NCI-H748 (cell line): ENCODE results near the gene SLX4IP.
"Not testable (repeated sequence)": the region's sequence is repeated elsewhere in the genome, so short reads cannot be mapped to it uniquely, and the experiment has no call there.

Experiments
- DNase-seq: peaks from one replicate; lab custom pipeline; 2025; ENCODE audit not compliant: unreplicated experiment; lab: John Stamatoyannopoulos, UW

SLX4IP gene

GRCh38 chr20:10565922-10566897, 131.1 kb downstream of the SLX4IP start:
- DNase-seq, result peak; percentile 43

- DNase-seq, result no peak
Observed at GRCh38 chr20:10568032-10568431, 132.9 kb downstream of the SLX4IP start.

DNA sequence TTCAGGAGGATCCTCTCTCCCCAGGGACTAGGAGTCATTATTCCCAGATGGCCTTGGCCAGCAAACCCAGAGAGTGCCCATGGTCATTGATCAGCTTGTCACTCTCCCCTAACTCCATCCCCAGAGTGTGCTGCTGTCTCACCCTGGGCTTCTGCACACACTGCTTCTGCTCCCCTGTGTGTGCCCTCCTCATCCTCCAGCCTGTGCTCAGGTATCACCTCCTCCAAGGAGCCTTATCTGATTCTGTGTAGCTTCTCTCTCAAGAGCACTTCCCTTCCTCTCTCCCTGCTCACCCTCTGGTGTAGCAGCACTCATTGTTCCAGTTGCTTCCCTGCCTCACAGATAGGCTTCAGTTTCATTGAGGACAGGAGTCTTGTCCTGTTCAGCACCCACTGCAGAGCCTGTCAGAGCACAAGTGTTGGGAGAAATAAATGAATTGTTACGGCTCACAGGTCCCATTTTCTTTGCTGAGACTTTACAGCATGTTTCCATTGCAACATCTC, 136.3 kb downstream of the SLX4IP start:
- no peak for DNase-seq

- no peak for DNase-seq
Observed at GRCh38 chr20:10572853-10573252, 137.7 kb downstream of the SLX4IP start.

GRCh38 chr20:10573273-10573950, 138.3 kb downstream of the SLX4IP start:
- peak; percentile 45 for DNase-seq

DNA sequence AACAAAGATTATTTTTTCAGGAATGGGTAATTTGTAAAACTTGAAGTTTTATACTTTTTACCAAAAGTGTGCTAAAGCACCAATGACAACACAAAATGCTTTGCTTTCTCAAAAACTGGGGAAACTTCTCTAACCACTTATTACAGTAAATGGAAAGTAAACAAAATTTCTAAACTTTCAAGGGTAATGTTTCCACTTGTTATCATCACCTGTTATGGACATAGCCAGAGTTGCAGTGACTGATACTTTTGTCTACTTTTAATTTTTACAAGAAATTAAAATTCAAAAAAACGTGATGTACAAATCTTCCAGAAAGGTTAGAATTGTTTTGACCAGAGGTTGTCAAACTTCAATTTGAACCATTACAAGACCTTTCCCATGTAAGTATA, 138.8 kb downstream of the SLX4IP start:
- DNase-seq, result no peak

DNA sequence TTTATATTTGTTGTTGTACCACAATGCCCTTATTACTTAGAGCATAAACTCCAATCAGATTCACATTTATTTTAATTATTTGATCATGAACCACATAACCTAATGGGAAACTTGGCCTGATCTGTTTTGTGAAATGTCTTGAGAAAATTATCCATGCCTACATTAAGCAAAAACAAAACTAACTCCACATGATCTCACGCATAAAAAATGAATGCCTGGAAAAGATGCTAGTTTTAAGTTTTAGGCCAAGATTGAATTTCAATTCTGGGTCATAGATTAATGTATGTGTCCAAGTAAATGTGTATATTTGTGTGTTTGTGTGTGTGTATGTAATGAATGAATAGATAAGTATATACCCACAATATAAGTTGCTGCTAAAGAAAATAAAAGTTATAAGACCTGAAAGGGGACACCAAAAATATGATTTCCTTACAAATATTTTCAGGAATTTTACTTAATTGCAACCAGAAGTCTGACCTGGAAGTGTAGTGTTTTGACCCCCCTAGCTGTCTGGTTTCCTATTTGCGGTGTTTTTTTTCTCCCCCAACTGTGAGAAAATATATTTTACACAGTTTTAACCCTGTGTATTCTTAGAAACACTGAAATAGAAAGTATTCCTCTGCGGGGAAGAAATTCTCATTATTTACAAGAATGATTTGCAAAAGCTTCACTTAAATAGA, 141.4 kb downstream of the SLX4IP start:
- DNase-seq, result no peak

DNA sequence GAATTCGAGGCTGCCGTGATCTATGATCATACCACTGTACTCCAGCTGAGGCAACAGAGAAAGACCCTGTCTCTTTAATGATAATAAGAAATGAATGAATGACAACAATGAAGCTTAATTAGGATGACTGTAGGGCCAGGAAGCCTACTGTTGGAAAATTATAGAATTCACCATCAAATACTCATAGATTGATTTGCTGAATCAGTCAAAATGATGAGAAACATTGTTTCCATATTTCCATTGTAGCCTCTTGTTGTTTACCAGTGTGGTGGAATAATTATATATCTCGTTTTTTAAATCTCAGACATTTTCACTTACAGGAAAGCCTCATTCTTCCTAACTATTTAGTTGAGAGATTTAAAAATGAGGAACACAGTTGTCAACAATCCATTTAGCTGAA, 142.5 kb downstream of the SLX4IP start:
- no peak for DNase-seq

GRCh38 chr20:10578607-10579006, 143.5 kb downstream of the SLX4IP start:
- peak; percentile 32 for DNase-seq

DNA sequence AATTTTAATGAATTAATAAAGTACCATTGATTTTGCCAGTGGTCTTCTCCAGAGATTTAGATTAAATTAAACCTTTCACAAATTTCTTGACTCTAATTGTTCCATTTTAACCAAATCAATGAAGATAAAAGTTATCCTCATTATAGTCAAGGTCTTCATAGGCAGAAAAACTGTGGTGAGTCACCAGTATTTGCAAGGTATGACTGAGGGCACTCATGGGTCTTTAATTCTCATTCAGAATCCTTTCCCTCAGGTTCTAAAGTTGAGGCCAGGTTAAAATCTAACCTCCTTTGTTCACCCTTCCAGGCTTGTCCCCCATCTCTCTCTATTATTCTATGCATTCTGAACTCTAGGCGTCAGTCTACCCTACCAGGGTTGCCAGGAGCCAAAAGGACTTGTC, 144.8 kb downstream of the SLX4IP start:
- DNase-seq, result no peak

DNA sequence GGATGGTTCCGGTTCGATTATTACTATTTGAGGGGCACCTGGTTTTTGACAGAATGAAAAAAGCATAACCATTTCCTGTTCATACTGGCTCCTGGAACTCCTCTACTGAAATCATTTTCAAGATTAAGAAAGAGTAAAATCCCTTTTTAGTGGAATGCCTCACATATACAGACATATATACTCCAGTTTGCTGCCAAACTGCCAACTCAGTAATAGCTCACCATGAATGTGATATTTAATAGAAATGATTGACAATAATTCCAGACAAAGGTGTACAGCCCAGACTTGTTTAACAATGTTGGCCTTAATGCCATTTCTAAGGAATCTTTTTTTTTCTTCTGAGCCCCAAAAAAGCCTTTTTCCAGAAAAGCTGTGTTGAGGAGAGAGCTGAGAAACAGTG, 145.6 kb downstream of the SLX4IP start:
- no peak for DNase-seq

DNA sequence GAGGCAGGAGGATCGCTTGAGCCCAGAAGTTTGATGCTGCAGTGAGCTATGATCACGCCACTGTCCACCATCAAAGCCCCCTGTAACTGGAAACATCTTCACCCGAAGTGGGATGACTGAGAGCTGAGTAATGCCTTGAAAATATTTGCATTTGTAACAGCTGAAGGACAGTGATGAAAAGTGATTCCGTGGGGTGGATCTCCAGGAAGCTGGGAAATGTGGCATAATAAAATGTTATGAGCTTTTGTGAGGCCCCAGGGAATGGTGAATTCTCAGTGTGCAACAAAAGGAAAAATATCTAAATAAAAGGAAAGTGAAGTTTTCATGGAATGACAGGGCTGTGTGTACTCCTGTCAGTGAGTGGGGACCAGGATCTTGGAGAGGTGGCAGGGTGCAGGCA, 146.7 kb downstream of the SLX4IP start:
- DNase-seq, result no peak

DNA sequence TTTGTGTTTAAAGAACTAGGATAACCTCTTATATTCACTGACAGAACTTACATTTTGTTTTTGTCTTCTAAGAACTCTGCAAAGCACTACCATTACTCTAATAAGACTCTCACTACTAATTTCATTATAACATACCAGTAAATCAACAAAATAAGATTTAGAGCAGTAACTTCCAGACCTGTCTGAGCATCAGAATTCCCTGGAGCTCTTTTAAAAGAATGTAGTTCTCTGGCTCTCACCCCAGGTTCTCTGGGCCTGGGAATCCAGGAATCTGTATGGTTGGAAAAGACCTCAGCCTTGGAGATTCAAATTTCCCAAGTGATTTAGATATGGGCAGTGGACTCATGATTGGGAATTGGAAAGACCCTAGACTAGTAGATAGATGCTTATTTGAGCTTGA, 149.3 kb downstream of the SLX4IP start:
- no peak for DNase-seq

DNA sequence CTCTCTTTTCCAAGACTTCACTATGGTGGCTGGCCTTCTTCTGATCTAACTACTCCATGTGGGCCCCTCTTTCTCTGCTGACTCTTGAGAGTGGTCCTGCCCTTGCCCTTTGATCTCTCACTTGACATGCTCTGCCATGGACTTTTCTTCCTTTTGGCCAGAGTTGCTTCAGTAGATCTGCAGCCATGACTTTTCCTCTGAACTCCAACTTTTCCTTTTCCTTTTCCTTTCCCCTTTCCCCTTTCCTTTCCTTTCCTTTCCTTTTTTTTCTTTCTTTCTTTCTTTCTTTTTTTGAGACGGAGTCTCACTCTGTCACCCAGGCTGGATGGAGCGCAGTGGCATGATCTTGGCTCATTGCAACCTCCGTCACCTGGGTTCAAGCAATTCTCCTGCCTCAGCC, 150.2 kb downstream of the SLX4IP start:
- DNase-seq, result no peak

GRCh38 chr20:10586296-10586695, 151.2 kb downstream of the SLX4IP start:
- DNase-seq, result no peak

GRCh38 chr20:10590446-10590845, 155.3 kb downstream of the SLX4IP start:
- not testable (repeated sequence) for DNase-seq

DNA sequence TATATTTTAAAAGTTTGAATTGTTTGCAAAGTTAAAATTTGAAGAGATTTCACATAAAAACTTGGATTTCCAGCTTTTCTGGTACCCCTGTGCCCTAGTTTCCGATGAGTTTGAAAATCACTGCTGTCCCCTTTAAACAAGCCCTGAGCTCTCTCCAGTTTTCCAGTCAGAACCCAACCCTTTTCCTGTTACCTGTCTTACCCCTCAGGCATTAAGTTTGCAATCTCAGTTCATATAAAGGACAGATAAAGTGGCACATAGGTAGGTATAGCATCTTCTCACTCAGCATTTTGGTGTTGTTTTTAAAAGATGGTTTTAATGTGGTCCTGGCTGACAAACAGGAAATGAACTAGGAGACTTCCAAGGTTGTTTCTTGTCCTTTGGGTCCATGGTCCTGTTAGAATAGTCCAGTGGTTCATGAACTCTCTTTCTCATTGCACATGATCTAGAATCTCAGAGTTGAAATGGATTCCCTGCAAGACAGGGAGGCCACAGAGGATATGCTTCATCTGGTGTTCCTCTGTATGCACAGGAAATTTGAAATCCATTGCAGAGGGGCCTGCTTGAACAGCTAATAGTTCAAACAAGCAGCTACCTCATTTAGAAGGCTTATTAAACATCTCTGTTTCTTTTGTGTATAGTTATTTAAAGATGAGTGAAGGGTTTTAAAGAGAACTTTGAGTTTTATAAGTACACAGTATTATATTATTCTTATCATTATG, 156.0 kb downstream of the SLX4IP start:
- no peak for DNase-seq

DNA sequence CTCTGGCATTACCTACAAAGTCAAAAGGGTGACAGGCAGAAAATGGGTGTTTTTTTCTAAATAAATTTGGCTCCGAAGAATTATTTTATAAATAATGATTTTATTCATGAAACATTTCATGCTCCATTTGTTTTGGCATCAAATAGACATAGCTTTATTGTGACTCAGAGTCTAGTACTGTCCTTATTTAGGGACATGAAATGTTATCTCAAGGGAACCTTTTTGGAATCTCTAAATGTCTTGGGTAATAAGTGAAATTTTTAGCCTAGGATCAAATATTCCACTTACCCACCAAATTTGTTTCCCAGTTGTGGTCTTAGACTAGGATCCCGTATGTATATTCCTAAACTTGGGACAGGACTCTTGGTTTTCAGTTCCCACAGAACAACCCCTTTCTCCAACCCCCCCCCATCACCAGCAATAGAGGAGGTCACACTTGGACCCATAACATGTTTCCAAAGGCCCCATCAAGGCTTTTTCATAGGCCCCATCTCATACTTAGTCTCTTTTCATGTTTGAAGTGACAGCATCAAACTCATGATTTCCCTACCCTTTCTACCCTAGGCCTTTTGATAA, 156.9 kb downstream of the SLX4IP start:
- DNase-seq, result no peak

GRCh38 chr20:10594296-10594868, 159.3 kb downstream of the SLX4IP start:
- no peak for DNase-seq

DNA sequence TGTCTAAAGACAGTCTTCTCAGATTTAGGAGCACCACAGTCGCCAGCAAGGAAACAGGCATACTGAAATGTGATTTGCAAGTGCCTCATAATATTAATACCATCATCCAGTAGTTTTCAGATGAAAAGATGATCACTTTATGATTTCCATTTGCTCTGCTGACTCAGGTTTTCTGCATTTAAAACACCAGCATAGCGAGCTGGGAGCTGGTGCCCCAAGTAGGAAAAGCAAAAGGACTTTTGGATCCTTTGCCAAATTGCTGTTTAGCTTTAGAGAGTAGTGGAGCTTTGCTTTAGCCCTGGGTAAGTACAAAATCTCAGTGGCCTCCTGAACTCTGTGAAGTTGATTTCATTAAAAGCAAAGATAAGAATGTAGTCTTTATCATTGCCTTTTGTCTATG, 160.2 kb downstream of the SLX4IP start:
- no peak for DNase-seq
